Anterior cingulate cortex (tissue), 58 donors: Measurements from ENCODE around the gene FOXD3.
A peak's percentile ranks its signal among the peaks of the same experiment; 100 is the strongest.

ENCODE experiments used
- DNase-seq, 58 donors: peaks; one replicate each; lab custom pipeline; 2025; lab: John Stamatoyannopoulos, UW

Gene FOXD3

GRCh38 chr1:63320022-63320721, 2.2 kb upstream of the FOXD3 start:
- DNase-seq, result no peak

- DNase-seq, result no peak
Observed at GRCh38 chr1:63321066-63321784, 1.1 kb upstream of the FOXD3 start.

- DNase-seq, result no peak
Observed at GRCh38 chr1:63321785-63322113, 618 bp upstream of the FOXD3 start.

GRCh38 chr1:63322944-63323864, 837 bp downstream of the FOXD3 start:
- peak in 1 of 58 donors; percentile 4 for DNase-seq

GRCh38 chr1:63323865-63324778, 1.8 kb downstream of the FOXD3 start:
- DNase-seq, result no peak

- no peak for DNase-seq
Observed at GRCh38 chr1:63324779-63325119, 2.4 kb downstream of the FOXD3 start.

- no peak for DNase-seq
Observed at GRCh38 chr1:63325279-63325985, 3.1 kb downstream of the FOXD3 start.

- no peak for DNase-seq
Observed at GRCh38 chr1:63326106-63326472, 3.7 kb downstream of the FOXD3 start.

- no peak for DNase-seq
Observed at GRCh38 chr1:63326473-63327380, 4.4 kb downstream of the FOXD3 start.

GRCh38 chr1:63327417-63328054, 5.2 kb downstream of the FOXD3 start:
- DNase-seq, result no peak

GRCh38 chr1:63328122-63328521, 5.8 kb downstream of the FOXD3 start:
- no peak for DNase-seq

GRCh38 chr1:63328781-63329180, 6.4 kb downstream of the FOXD3 start:
- no peak for DNase-seq

- no peak for DNase-seq
Observed at GRCh38 chr1:63329621-63330330, 7.4 kb downstream of the FOXD3 start.

GRCh38 chr1:63330331-63330916, 8.1 kb downstream of the FOXD3 start:
- no peak for DNase-seq

- no peak for DNase-seq
Observed at GRCh38 chr1:63342402-63342801, 20.0 kb downstream of the FOXD3 start.

- no peak for DNase-seq
Observed at GRCh38 chr1:63343922-63344321, 21.6 kb downstream of the FOXD3 start.

- no peak for DNase-seq
Observed at GRCh38 chr1:63350320-63350719, 28.0 kb downstream of the FOXD3 start.
